Panc1 (cell line): Measurements from ENCODE around the gene VAPB. TPM values are rescaled to one million over a fixed set of nuclear protein-coding genes. Genes with fewer than 3 reads are reported as not detected.

Experiments
- ATAC-seq: fragments of 200-7000 bp; cut with Tn5 transposase; 2 replicates; pipeline ENCODE4 v1.9.1; 2020; ENCODE audit warnings: mild to moderate bottlenecking, moderate library complexity
- BruUV-seq: library from RNA; stranded (reverse); fragments of 400-500 nt; replicated peaks from 2 replicates; lab custom pipeline; 2021; lab: Mats Ljungman, UMichigan
- CTCF ChIA-PET: fragments of 300-600 bp; sonication (Branson Sonifier 250); formaldehyde crosslinking; loops from one replicate; lab custom pipeline; 2022; ENCODE audit warnings: antibody characterized with exemption; lab: Charles Lee
- POLR2A ChIA-PET: fragments of 300-600 bp; sonication (Branson Sonifier 250); formaldehyde crosslinking; loops from one replicate; lab custom pipeline; 2022; ENCODE audit warnings: antibody characterized with exemption; lab: Charles Lee
- DNase-seq: peaks from one replicate; pipeline ENCODE4 v3.0.0-alpha.2; 2010; ENCODE audit warnings: low read depth, low spot score
- H3K27ac ChIP-seq: 2 replicates; pipeline ENCODE4 v1.5.1; 2011; ENCODE audit warnings: mild to moderate bottlenecking, low read length, inconsistent platforms
- H3K27me3 ChIP-seq: fragments of 200-500 bp; sonication (Bioruptor generic); 2 replicates; pipeline ENCODE4 v1.6.0; 2014; ENCODE audit warnings: low read length, inconsistent platforms; ENCODE audit not compliant: control insufficient read depth, insufficient read depth
- H3K36me3 ChIP-seq: fragments of 200-500 bp; sonication (Bioruptor generic); 2 replicates; pipeline ENCODE4 v1.5.1; 2014; ENCODE audit warnings: inconsistent platforms, mild to moderate bottlenecking, low read length, moderate library complexity; ENCODE audit not compliant: control insufficient read depth, insufficient read depth
- H3K4me1 ChIP-seq: 2 replicates; pipeline ENCODE4 v1.5.1; 2011; ENCODE audit warnings: inconsistent platforms, mild to moderate bottlenecking, low read length, moderate library complexity; ENCODE audit not compliant: control insufficient read depth, insufficient read depth
- H3K4me3 ChIP-seq, 2 experiments: 2 replicates each; pipeline ENCODE4 v1.5.1; 2011 to 2012; ENCODE audit warnings: low read depth in 2 of 2, low read length in 2 of 2, mild to moderate bottlenecking in 2 of 2, inconsistent platforms in 1 of 2, moderate library complexity in 1 of 2
- H3K9me3 ChIP-seq: fragments of 200-500 bp; sonication (Bioruptor generic); 2 replicates; pipeline ENCODE4 v1.5.1; 2014; ENCODE audit warnings: low read depth, mild to moderate bottlenecking, inconsistent platforms, low read length, moderate library complexity; ENCODE audit not compliant: control insufficient read depth, insufficient read depth
- POLR2AphosphoS5 ChIP-seq: IDR thresholded peaks from 2 replicates; pipeline ENCODE4 v1.6.1; 2012; ENCODE audit warnings: mild to moderate bottlenecking, low read depth, low read length, moderate library complexity
- SIN3A ChIP-seq: IDR thresholded peaks from 2 replicates; pipeline ENCODE4 v1.6.1; 2012; ENCODE audit warnings: low read depth, mild to moderate bottlenecking, low read length, moderate library complexity, borderline replicate concordance; ENCODE audit not compliant: insufficient read depth
- TCF7L2 ChIP-seq: IDR thresholded peaks from 2 replicates; pipeline ENCODE4 v1.6.1; 2011; ENCODE audit warnings: mild to moderate bottlenecking, low read depth, low read length, inconsistent platforms
- in situ Hi-C: cut with HindIII; loops from 2 replicates; pipeline ENCODE4 v1.10.0; 2016; ENCODE audit warnings: low sequenced_read_pairs, low pct_unique_long_range_greater_than_20kb
- intact Hi-C: fragments of 100-400 bp; cut with micrococcal nuclease; formaldehyde crosslinking; loops from one replicate; pipeline ENCODE4 v1.10.0; 2022; ENCODE audit not compliant: unreplicated experiment
- total RNA-seq: library from RNA; stranded (reverse); gene quantifications from one replicate; pipeline ENCODE4 v1.2.1, GENCODE V29; 2021; ENCODE audit not compliant: unreplicated experiment
- TF ChIP-seq, protein P1 (sequence below): fragments of 450-650 bp; IDR thresholded peaks from 2 replicates; pipeline ENCODE4 v1.5.1; 2017; ENCODE audit warnings: mild to moderate bottlenecking
- TF ChIP-seq, protein P2 (sequence below), 2 experiments: IDR thresholded peaks; 2 replicates each; pipeline ENCODE4 v1.6.1; 2011 to 2012; ENCODE audit warnings: low read depth in 2 of 2, control low read depth in 1 of 2, low read length in 1 of 2, mild to moderate bottlenecking in 1 of 2, moderate library complexity in 1 of 2; ENCODE audit not compliant: insufficient read depth in 1 of 2

Gene VAPB
- total RNA-seq, 1 experiment from 2014 or later: 50.9 TPM

DNA sequence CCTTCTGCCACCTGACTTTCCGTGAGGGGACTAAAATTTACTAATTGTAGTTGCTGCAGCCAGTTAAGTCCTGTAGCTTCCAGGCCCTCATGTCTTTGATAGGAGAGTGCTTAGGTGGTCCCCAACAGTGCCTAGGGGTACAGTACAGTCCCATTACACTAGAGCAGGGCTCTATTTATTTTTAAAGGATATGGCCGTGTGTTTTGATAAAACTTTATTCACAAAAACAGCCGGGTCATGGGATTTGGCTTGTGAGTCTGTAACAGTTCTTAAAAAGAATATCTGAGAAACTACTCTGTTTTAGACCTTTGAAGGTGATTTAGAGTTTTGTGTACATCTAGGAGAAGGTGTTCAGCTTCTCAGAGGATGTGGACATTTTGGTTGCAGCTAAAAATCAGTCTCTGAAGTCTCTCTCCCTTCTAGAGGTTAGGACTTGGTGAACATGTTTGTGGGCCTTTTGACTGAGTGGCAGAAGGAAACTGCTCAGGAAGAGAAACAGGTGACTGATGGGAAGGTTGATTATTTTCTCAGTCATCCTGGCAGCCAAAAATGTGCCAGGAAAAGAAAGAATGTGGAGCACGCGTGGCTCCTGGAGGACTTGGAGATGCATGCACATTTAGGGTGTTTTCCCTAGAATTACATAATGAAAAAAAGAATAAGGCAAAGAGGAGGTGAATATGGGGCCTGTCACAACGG is 57.4 kb downstream of the VAPB start:
- Histone ChIP-seq H3K27ac (no peak overlapping the region), H3K27me3 (no peaks in the 10 kb centered on the region), H3K9me3 (no peaks in the 10 kb centered on the region), H3K4me3 (no peak overlapping the region), H3K36me3 (peaks cover 4% of the 10 kb centered on the region; the same call in 1 of the 2 replicates), H3K4me1 (no peaks in the 10 kb centered on the region)
- intact Hi-C loops: loop anchor here (10.0 kb wide), 1 partner anchor 212 kb away; no protein-coding TSS in a partner anchor
- ChIA-PET CTCF (no interaction called here), POLR2A (no interaction called here)
- ATAC-seq (no peak), DNase-seq (no peak)
- BruUV-seq: no TSS peak
- in situ Hi-C loops: no loop called here
- TF ChIP-seq POLR2AphosphoS5 (no peak), TCF7L2 (no peak), SIN3A (no peak)
- TF ChIP-seq, protein P1, sequence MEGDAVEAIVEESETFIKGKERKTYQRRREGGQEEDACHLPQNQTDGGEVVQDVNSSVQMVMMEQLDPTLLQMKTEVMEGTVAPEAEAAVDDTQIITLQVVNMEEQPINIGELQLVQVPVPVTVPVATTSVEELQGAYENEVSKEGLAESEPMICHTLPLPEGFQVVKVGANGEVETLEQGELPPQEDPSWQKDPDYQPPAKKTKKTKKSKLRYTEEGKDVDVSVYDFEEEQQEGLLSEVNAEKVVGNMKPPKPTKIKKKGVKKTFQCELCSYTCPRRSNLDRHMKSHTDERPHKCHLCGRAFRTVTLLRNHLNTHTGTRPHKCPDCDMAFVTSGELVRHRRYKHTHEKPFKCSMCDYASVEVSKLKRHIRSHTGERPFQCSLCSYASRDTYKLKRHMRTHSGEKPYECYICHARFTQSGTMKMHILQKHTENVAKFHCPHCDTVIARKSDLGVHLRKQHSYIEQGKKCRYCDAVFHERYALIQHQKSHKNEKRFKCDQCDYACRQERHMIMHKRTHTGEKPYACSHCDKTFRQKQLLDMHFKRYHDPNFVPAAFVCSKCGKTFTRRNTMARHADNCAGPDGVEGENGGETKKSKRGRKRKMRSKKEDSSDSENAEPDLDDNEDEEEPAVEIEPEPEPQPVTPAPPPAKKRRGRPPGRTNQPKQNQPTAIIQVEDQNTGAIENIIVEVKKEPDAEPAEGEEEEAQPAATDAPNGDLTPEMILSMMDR: no peak
- TF ChIP-seq, protein P2, sequence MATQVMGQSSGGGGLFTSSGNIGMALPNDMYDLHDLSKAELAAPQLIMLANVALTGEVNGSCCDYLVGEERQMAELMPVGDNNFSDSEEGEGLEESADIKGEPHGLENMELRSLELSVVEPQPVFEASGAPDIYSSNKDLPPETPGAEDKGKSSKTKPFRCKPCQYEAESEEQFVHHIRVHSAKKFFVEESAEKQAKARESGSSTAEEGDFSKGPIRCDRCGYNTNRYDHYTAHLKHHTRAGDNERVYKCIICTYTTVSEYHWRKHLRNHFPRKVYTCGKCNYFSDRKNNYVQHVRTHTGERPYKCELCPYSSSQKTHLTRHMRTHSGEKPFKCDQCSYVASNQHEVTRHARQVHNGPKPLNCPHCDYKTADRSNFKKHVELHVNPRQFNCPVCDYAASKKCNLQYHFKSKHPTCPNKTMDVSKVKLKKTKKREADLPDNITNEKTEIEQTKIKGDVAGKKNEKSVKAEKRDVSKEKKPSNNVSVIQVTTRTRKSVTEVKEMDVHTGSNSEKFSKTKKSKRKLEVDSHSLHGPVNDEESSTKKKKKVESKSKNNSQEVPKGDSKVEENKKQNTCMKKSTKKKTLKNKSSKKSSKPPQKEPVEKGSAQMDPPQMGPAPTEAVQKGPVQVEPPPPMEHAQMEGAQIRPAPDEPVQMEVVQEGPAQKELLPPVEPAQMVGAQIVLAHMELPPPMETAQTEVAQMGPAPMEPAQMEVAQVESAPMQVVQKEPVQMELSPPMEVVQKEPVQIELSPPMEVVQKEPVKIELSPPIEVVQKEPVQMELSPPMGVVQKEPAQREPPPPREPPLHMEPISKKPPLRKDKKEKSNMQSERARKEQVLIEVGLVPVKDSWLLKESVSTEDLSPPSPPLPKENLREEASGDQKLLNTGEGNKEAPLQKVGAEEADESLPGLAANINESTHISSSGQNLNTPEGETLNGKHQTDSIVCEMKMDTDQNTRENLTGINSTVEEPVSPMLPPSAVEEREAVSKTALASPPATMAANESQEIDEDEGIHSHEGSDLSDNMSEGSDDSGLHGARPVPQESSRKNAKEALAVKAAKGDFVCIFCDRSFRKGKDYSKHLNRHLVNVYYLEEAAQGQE (IDR thresholded peaks at IDR 0.05; ENCODE audit: insufficient read depth in 1 of 2, low read depth in 2 of 2, low read length in 1 of 2): no peak

DNA sequence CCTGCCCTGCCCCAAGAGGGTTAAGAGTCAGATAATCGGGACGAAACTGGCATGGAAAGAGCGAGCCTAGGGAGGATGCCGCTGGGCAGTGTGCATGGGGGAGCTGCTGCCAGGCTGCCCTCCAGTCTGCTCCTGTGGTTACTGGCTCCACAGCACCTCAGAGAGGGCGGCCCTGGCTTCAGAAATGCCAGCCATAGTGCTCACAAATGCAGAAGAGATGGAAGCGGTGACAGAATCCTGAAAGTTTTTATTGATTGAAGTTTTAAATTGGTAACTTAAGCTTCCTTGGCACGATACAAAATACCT is 57.9 kb downstream of the VAPB start:
- ChIA-PET CTCF (interaction anchor here (0.6 kb wide), 1 partner anchor 50 kb away, joined by 6 read pairs; no protein-coding TSS in a partner anchor), POLR2A (no interaction called here)
- H3K9me3 ChIP-seq: no peaks in the 10 kb centered on the region
- TF ChIP-seq, protein P1: no peak
- no peak for TF ChIP-seq TCF7L2
- no peak for TF ChIP-seq SIN3A
- TF ChIP-seq, protein P2 (IDR thresholded peaks at IDR 0.05; ENCODE audit: insufficient read depth in 1 of 2, low read depth in 2 of 2, low read length in 1 of 2): no peak
- TF ChIP-seq POLR2AphosphoS5: no peak
- intact Hi-C loops (loop anchor here (10.0 kb wide), 1 partner anchor 212 kb away; no protein-coding TSS in a partner anchor), in situ Hi-C loops (no loop called here)
- no peak overlapping the region for H3K27ac ChIP-seq
- BruUV-seq: no TSS peak
- no peaks in the 10 kb centered on the region for H3K4me1 ChIP-seq
- peaks cover 4% of the 10 kb centered on the region; the same call in 1 of the 2 replicates for H3K36me3 ChIP-seq
- DNase-seq: no peak
- no peak overlapping the region for H3K4me3 ChIP-seq
- H3K27me3 ChIP-seq: no peaks in the 10 kb centered on the region
- ATAC-seq: no peak
